ENCODE results near the gene ZNF423.

Gene ZNF423

DNA sequence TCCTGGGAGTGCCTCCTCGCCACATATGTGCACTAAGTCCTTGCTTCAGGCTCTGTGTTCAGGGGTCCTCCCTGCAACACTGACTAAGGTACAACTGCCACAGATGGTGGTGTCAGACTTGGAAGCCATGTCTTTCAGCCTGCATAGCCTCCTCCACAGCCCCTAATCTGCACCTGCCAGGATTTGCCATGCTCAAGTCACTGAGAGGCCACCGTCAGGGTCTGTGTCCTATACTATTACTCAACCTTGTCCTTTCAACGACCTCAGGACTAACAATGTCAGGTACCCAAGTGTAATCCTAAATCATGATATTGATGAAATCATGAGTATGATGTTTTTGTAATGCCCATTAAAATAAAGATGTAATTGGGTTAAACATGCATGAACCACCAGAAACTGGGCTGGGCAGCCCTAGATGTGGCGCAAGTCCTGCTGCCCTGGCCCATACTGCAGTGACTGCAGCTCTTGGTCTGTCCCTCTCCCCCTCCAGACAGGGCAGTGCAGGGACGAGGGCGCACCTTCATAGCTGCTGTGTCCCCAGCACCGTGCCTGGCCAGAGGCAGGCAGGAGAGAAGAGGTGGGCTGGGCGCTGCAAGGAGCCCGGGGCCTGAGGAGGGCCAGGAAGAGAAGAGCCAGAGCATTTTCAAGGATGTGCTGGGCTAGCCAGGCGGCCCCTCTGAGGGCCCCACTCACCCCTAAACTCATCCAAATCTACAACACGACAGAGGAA lies 198.0 kb downstream of the ZNF423 start:
- no peak for DNase-seq

DNA sequence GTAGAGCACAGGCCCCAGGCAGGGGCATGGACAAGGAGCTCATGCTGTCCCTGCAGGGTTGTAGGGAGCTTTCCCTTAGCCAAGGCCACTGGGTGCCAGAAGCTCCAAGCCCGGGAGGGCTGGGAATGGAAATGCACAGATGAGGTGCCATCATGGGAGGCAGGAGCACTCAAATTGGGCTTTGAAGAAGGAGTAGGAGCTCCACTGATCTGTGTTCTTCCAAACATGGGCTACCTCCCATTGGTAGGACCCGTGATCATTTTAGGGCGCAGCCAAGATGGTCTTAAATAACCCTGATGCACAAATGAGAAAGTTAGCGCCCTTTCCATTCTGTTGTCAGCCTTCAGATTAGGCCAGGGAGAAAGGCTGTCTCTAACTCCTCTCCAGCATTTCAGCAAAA lies 201.5 kb downstream of the ZNF423 start:
- DNase-seq = no peak

GRCh38 chr16:49653577-49653976 lies 202.3 kb downstream of the ZNF423 start:
- DNase-seq = no peak

GRCh38 chr16:49653173-49653570 lies 202.7 kb downstream of the ZNF423 start:
- no peak for DNase-seq

- DNase-seq = no peak
These were observed 203.3 kb downstream of the ZNF423 start for GRCh38 chr16:49652456-49653172.

- DNase-seq = no peak
These were observed 203.9 kb downstream of the ZNF423 start for GRCh38 chr16:49651996-49652395.

GRCh38 chr16:49651226-49651625 lies 204.7 kb downstream of the ZNF423 start:
- no peak for DNase-seq

GRCh38 chr16:49650603-49651002 lies 205.3 kb downstream of the ZNF423 start:
- DNase-seq = no peak

- no peak for DNase-seq
These were observed 206.7 kb downstream of the ZNF423 start for GRCh38 chr16:49649013-49649765.

- DNase-seq = no peak
These were observed 208.2 kb downstream of the ZNF423 start for GRCh38 chr16:49647673-49648072.

DNA sequence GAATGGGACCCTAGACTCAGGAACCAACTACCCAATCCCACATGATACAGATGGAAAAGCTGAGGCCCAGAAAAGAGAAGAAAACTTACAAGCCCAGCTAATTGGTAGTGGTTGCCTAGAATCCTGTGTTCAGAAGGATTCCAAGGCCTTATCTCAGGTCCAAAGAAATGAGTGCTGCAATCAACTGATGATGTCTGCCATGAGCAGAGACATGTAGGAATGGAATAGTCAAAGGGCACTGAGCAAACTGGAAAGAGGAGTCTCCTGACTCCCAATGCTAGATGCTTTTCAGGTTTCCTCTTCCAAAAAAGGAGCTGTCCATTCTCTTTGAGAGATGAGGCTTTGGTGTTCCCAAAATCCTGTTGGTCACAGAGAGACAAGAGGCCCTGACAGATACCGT lies 210.6 kb downstream of the ZNF423 start:
- DNase-seq = no peak

- no peak for DNase-seq
These were observed 211.8 kb downstream of the ZNF423 start for GRCh38 chr16:49644145-49644463.

DNA sequence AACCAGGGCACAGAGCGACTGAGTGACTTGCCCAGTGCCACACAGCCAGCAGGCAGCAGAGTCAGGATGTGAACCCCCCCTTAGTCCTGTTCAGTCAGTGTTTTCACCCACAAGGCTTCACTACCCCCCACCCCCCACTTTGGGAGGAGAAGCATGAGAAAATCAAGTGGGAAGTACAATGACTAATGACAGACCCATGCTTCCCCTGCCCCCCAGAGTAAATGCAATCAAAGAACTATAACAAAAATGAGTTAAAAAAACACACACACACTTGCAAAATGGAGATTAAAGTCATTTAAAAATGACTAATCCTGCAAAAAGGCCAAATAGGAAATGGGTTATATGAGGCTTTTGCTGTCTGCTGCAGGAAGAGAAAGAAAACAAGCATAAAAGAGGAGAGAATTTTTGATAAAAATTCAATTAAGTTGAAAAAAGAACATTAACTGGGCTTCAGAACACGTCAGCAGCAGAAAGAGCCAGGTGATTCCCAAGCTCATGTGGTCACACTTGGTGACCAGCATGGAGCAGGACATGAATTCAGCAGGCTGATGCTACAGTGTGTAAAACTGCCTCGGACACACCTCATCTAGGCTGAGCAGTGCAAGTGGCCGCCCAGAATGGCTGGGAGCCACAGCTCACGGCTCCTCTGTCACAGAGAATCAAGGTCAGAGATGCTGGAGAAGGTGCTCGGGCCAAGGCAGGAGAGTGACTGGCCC lies 212.3 kb downstream of the ZNF423 start:
- DNase-seq = no peak

GRCh38 chr16:49641250-49641649 lies 214.7 kb downstream of the ZNF423 start:
- no peak for DNase-seq

DNA sequence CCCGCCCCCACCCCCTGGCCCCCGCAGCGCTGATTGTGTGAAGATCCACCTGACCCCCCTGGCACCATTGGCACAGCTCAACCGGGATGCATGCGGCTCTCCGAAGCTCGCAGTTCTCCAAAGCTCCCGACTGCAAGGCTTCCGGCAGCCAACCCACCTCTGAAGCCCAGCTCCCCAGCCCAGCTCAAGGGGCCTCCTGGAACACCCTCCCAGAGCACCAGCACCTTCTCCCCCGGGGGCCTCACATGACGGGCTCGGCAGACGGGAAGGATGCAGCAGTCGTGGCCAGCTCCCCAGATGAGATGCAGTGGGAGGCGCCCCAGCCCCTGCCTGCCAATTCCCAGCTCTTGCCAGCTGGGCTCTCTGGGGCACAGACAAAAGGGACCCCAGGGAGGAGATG lies 215.3 kb downstream of the ZNF423 start:
- DNase-seq = no peak

- DNase-seq = no peak
These were observed 216.0 kb downstream of the ZNF423 start for GRCh38 chr16:49639739-49640431.

GRCh38 chr16:49638673-49639610 lies 217.0 kb downstream of the ZNF423 start:
- DNase-seq = no peak

DNA sequence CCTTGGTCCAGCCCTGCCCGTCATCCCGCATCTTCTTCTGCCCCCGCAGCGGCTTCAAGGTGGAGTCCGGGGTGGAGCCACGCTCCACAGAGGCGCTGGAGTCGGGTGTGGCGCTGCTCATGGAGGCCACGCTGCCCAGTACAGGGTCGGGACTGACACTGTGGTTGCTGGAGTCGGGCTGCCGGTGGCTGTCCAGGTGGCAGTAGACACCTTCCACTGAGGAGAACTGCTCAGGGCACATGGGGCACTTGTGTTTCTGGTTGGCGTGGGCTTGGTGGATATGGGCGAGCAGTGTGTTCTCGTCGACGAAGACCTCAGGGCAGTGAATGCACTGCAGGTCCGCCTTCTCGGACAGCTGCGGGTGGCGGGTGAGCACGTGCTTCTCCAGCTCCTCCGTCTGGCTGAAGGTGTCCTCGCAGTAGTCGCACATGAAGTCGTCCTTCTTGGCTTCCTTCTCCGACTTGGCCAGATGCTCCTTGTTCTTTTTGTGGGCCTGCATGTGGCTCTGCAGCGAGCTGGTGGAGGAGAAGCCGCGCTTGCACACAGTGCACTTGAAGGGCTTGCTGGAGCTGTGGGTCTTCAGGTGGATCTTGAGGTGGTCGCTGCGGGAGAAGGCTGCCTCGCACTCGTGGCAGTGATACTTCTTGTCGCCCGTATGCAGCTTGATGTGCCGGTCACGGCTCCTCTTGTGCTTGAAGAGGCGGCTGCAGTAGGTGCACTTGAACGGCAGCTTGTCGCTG lies 217.8 kb downstream of the ZNF423 start:
- DNase-seq = no peak

DNA sequence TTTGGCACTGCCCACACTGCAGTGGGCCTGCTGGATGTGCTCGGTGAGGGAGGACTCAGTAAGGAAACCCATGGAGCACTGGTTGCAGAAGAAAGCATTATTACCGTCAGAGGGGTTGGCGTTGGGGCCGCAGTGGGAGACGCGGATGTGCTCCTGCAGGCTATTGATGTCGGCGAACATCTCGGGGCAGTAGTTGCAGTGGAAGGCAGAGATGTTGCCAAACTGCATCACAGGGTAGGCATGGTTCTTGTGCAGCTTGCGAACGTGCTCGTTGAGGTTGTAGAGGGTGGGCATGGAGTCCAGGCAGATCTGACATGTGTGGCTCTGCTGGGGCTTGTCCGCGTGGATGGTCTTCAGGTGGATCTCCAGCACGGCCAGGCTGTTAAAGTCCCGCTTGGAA lies 218.4 kb downstream of the ZNF423 start:
- DNase-seq = no peak

DNA sequence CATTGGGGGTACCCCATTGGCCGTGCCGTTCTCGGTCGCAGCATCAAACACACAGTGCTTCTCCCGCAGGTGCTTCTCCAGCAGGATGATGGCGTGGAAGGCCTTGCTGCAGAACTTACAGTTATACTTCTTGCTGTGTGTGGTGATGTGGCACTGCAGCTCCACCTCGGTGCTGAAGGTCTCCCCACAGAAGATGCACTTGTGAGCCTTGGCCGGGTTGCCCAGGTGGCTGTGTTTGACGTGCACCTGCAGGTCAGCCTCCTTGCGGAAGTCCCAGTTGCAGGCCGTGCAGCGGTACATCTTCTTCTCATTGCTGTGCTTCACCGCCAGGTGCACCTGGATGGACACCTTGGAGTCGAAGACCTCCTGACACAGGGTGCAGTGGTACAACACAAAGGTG lies 219.3 kb downstream of the ZNF423 start:
- no peak for DNase-seq

All from activated CD4-positive, CD25-positive, alpha-beta regulatory T cell treated with anti-CD3 and anti-CD28 coated beads, Interleukin-2, amount 50 U/mL, for 72 hours (primary cell).